GM12878 (cell line): Measurements from ENCODE around the gene DENND1A. TPM values are rescaled to one million over a fixed set of nuclear protein-coding genes. Genes with fewer than 3 reads are reported as not detected.

ENCODE experiments used
- ATAC-seq: fragments of 200-7000 bp; cut with Tn5 transposase; 3 replicates; pipeline ENCODE4 v1.9.1; 2020; ENCODE audit warnings: mild to moderate bottlenecking, moderate library complexity
- BruUV-seq: library from RNA; stranded (reverse); fragments of 400-500 nt; replicated peaks from 2 replicates; lab custom pipeline; 2021; lab: Mats Ljungman, UMichigan
- CTCF ChIA-PET: fragments of 300-600 bp; sonication (Branson Sonifier 250); formaldehyde crosslinking; extraction: SDS; loops from one replicate; lab custom pipeline; 2021; ENCODE audit warnings: inconsistent platforms; lab: Yijun Ruan, JAX
- POLR2A ChIA-PET: fragments of 350-600 bp; formaldehyde crosslinking; extraction: SDS; loops from one replicate; lab custom pipeline; 2021; ENCODE audit warnings: inconsistent platforms; lab: Charles Lee
- RAD21 ChIA-PET: fragments of 300-600 bp; sonication (Branson Sonifier 250); formaldehyde crosslinking; loops from one replicate; lab custom pipeline; 2023; ENCODE audit warnings: antibody characterized with exemption; ENCODE audit not compliant: unreplicated experiment; lab: Charles Lee
- SMC1A ChIA-PET: fragments of 300-600 bp; sonication (Branson Sonifier 250); formaldehyde crosslinking; loops from one replicate; lab custom pipeline; 2023; ENCODE audit not compliant: unreplicated experiment, uncharacterized antibody; lab: Charles Lee
- DNase-seq: peaks from one replicate; pipeline ENCODE4 v3.0.0-alpha.2; 2011; ENCODE audit warnings: low read depth, low spot score
- FAIRE-seq: peaks from 3 replicates; lab custom pipeline; 2011; peaks lifted over from hg19 to GRCh38; lab: Jason Lieb, UNC
- H2AFZ ChIP-seq: 2 replicates; pipeline ENCODE4 v1.6.0; 2011; ENCODE audit warnings: low read depth, low read length, control low read depth; ENCODE audit not compliant: control insufficient read depth
- H3K27ac ChIP-seq: 2 replicates; pipeline ENCODE4 v1.5.1; 2011; ENCODE audit warnings: control low read depth; ENCODE audit not compliant: control insufficient read depth, insufficient read depth
- H3K27me3 ChIP-seq, 2 experiments: replicated peaks in 1 of 2; 2 replicates each; pipeline versions ENCODE4 v1.6.0 to v1.6.1; 2011; ENCODE audit warnings: low read length in 1 of 2; ENCODE audit not compliant: control insufficient read depth in 2 of 2, insufficient read depth in 2 of 2
- H3K36me3 ChIP-seq, 2 experiments: 2 replicates each; pipeline ENCODE4 v1.5.1; 2011; ENCODE audit warnings: low read length in 1 of 2; ENCODE audit not compliant: control insufficient read depth in 2 of 2, insufficient read depth in 2 of 2
- H3K4me1 ChIP-seq: 2 replicates; pipeline ENCODE4 v1.6.1; 2011; ENCODE audit warnings: mild to moderate bottlenecking, low read length, moderate library complexity, mixed read lengths; ENCODE audit not compliant: control insufficient read depth, insufficient read depth
- H3K4me2 ChIP-seq: 2 replicates; pipeline ENCODE4 v1.6.0; 2011; ENCODE audit warnings: control low read depth; ENCODE audit not compliant: control insufficient read depth, insufficient read depth
- H3K4me3 ChIP-seq: fragments of 200-600 bp; sonication (generic); 2 replicates; pipeline ENCODE4 v1.5.1; 2016
- H3K79me2 ChIP-seq: 2 replicates; pipeline ENCODE4 v1.6.0; 2011; ENCODE audit warnings: low read length; ENCODE audit not compliant: control insufficient read depth, insufficient read depth
- H3K9ac ChIP-seq: 2 replicates; pipeline ENCODE4 v1.8.0; 2011; ENCODE audit warnings: low read length, control low read depth, mixed read lengths; ENCODE audit not compliant: control insufficient read depth, insufficient read depth
- H3K9me3 ChIP-seq: replicated peaks from 3 replicates; pipeline ENCODE4 v1.5.1; 2011; ENCODE audit warnings: mild to moderate bottlenecking, low read length; ENCODE audit not compliant: control insufficient read depth, insufficient read depth
- H4K20me1 ChIP-seq: 2 replicates; pipeline ENCODE4 v1.6.0; 2011; ENCODE audit not compliant: control insufficient read depth, insufficient read depth
- BCL11A ChIP-seq: IDR thresholded peaks from 2 replicates; pipeline ENCODE4 v1.6.1; 2011; ENCODE audit warnings: low read depth, low read length
- EZH2 ChIP-seq: IDR thresholded peaks from 2 replicates; pipeline ENCODE4 v1.6.1; 2012; ENCODE audit warnings: low read depth, mild to moderate bottlenecking, control low read depth, inconsistent platforms, low read length, borderline replicate concordance; ENCODE audit not compliant: control insufficient read depth
- HSF1 ChIP-seq: fragments of 150-350 bp; IDR thresholded peaks from 2 replicates; pipeline ENCODE4 v1.6.1; 2014; ENCODE audit warnings: mild to moderate bottlenecking, low read depth, low read length
- NFXL1 ChIP-seq: fragments of 450-650 bp; IDR thresholded peaks from 2 replicates; pipeline ENCODE4 v1.6.1; 2017; ENCODE audit warnings: antibody characterized with exemption, mild to moderate bottlenecking, borderline replicate concordance
- NR2F1 ChIP-seq: fragments of 450-650 bp; conservative IDR thresholded peaks from 2 replicates; pipeline ENCODE4 v1.6.1; 2017; ENCODE audit warnings: mild to moderate bottlenecking
- PBX3 ChIP-seq: IDR thresholded peaks from 2 replicates; pipeline ENCODE4 v1.6.1; 2011; ENCODE audit warnings: mild to moderate bottlenecking, low read depth, low read length, moderate library complexity; ENCODE audit not compliant: insufficient replicate concordance
- SIX5 ChIP-seq: IDR thresholded peaks from 2 replicates; pipeline ENCODE4 v1.6.1; 2011; ENCODE audit warnings: mild to moderate bottlenecking, low read depth, low read length, moderate library complexity; ENCODE audit not compliant: severe bottlenecking
- SP1 ChIP-seq: IDR thresholded peaks from one replicate; pipeline ENCODE4 v1.6.1; 2011; ENCODE audit warnings: low read depth, low read length
- STAT1 ChIP-seq: fragments of 450-650 bp; conservative IDR thresholded peaks from 2 replicates; pipeline ENCODE4 v1.6.1; 2014; ENCODE audit warnings: antibody characterized with exemption, mild to moderate bottlenecking
- STAT3 ChIP-seq: IDR thresholded peaks from 2 replicates; pipeline ENCODE4 v1.6.1; 2011; ENCODE audit warnings: low read depth, low read length, improper control_type of control experiment
- SUPT20H ChIP-seq: IDR thresholded peaks from 2 replicates; pipeline ENCODE4 v1.6.1; 2011; ENCODE audit warnings: low read depth, mild to moderate bottlenecking, low read length, moderate library complexity, borderline replicate concordance; ENCODE audit not compliant: control insufficient read depth
- ZNF592 ChIP-seq: fragments of 450-650 bp; IDR thresholded peaks from 2 replicates; pipeline ENCODE4 v1.6.1; 2017; ENCODE audit warnings: mild to moderate bottlenecking, moderate library complexity
- WGBS: methylation state at CpG from one replicate; pipeline ENCODE4 v1.1.6; 2016; ENCODE audit warnings: low lambda C conversion rate; ENCODE audit not compliant: insufficient replicate concordance, insufficient coverage; ENCODE audit errors: missing lambda C conversion rate; 5-methylcytosine and 5-hydroxymethylcytosine counted together
- in situ Hi-C: fragments of 300-500 bp; cut with MboI; formaldehyde crosslinking; loops from 9 replicates; pipeline ENCODE4 v1.14.3; 2018; ENCODE audit warnings: mixed read lengths
- intact Hi-C: fragments of 100-400 bp; cut with micrococcal nuclease; formaldehyde crosslinking; loops from one replicate; pipeline ENCODE4 v1.14.2; 2022; ENCODE audit not compliant: unreplicated experiment
- polyA plus RNA-seq, 11 experiments: library from polyadenylated mRNA; depleted of rRNA in 4 of 11; unstranded in 6 of 11; stranded (reverse) in 5 of 11; fragments of >200 nt; fragmentation: Nextera tagmentation in 4 of 11; fragmentation: Illumina TruSeq in 1 of 11; extraction: Ambion mirVana in 4 of 11; extraction: Trizol in 1 of 11; gene quantifications; 1 replicate in 1 of 11; 2 replicates in 10 of 11; pipeline versions ENCODE4 v1.2.1 to v1.2.3, GENCODE V29; 2011 to 2016; ENCODE audit warnings: inconsistent platforms in 2 of 11, missing spikeins in 2 of 11, low read depth in 1 of 11
- total RNA-seq, 4 experiments: library from RNA; depleted of rRNA in 3 of 4; stranded (reverse); fragments of >200 nt in 3 of 4; fragmentation: Illumina TruSeq in 1 of 4; extraction: Trizol in 1 of 4; gene quantifications; 2 replicates each; pipeline versions ENCODE4 v1.2.1 to v1.2.3, GENCODE V29; 2013 to 2021
- TF ChIP-seq, protein P1 (sequence below): IDR thresholded peaks from 2 replicates; pipeline ENCODE4 v1.6.1; 2011; ENCODE audit warnings: borderline replicate concordance, low read depth, mild to moderate bottlenecking, moderate library complexity, low read length; ENCODE audit not compliant: insufficient read depth, poor library complexity, severe bottlenecking

The DENND1A gene
- total and polyA plus RNA-seq, 10 of the 15 experiments (the other 5 are each of a cell fraction or from before 2014, with no cell fraction given): 14.1 to 48.6 (median 35.2) TPM

GRCh38 chr9:123355761-123356431 lies 574.0 kb downstream of the DENND1A start, which contains the start of gene CRB2:
Gene CRB2 (plus strand): TSS chr9:123356197. CDS start chr9:123356261, 64 bp downstream.
- FAIRE-seq: no peak
- Histone ChIP-seq H3K9me3 (no peaks in the 10 kb centered on the region), H3K36me3 (no peaks in the 10 kb centered on the region), H3K27ac (no peak within 1 kb of the TSS), H3K9ac (no peak within 1 kb of the TSS), H3K4me3 (no peak within 1 kb of the TSS), H3K27me3 (no peaks in the 10 kb centered on the region; a peak in 1 of 4 replicates), H2AFZ (no peak within 1 kb of the TSS), H3K4me1 (peaks cover 17% of the 10 kb centered on the region), H4K20me1 (no peaks in the 10 kb centered on the region), H3K4me2 (no peak within 1 kb of the TSS), H3K79me2 (no peaks in the 10 kb centered on the region)
- CTCF ChIA-PET: interaction anchor here (0.7 to 4.3 kb wide), 7 partner anchors 11 to 381 kb away, joined by 3 to 58 read pairs (median 6); no protein-coding TSS in a partner anchor
- BruUV-seq: no TSS peak
- in situ Hi-C loops: loop anchor here (10.0 kb wide), 1 partner anchor 891 kb away; no protein-coding TSS in a partner anchor
- RAD21 ChIA-PET: interaction anchor here (0.8 to 3.1 kb wide), 5 partner anchors 11 to 684 kb away, joined by 3 to 17 read pairs (median 5); no protein-coding TSS in a partner anchor
- POLR2A ChIA-PET: interaction anchor here (1.5 kb wide), 1 partner anchor 24 kb away, joined by 3 read pairs; no protein-coding TSS in a partner anchor
- 47% methylated on average over 12 of the region's 17 CpGs for WGBS
- no peak for ATAC-seq
- no peak for DNase-seq
- SMC1A ChIA-PET: interaction anchor here (0.7 to 3.5 kb wide), 4 partner anchors 12 to 280 kb away, joined by 3 to 21 read pairs (median 4); no protein-coding TSS in a partner anchor
- intact Hi-C loops: loop anchor here (10.0 kb wide), 1 partner anchor 361 kb away; no protein-coding TSS in a partner anchor
- no peak for TF ChIP-seq EZH2
- no peak for TF ChIP-seq PBX3
- TF ChIP-seq NFXL1: no peak
- TF ChIP-seq STAT1: no peak
- no peak for TF ChIP-seq ZNF592
- no peak for TF ChIP-seq STAT3
- no peak for TF ChIP-seq HSF1
- no peak for TF ChIP-seq NR2F1
- no peak for TF ChIP-seq BCL11A
- TF ChIP-seq SIX5: no peak
- no peak for TF ChIP-seq SP1
- TF ChIP-seq SUPT20H: no peak
- TF ChIP-seq, protein P1, sequence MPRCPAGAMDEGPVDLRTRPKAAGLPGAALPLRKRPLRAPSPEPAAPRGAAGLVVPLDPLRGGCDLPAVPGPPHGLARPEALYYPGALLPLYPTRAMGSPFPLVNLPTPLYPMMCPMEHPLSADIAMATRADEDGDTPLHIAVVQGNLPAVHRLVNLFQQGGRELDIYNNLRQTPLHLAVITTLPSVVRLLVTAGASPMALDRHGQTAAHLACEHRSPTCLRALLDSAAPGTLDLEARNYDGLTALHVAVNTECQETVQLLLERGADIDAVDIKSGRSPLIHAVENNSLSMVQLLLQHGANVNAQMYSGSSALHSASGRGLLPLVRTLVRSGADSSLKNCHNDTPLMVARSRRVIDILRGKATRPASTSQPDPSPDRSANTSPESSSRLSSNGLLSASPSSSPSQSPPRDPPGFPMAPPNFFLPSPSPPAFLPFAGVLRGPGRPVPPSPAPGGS: no peak
